OCI-LY7 (cell line): ENCODE data around the gene CCDC159.

Source experiments
- EZH2phosphoT487 ChIP-seq: fragments of 200-600 bp; sonication (generic); IDR thresholded peaks from 2 replicates; pipeline ENCODE4 v1.6.1; 2018; ENCODE audit warnings: low read depth, borderline replicate concordance, mild to moderate bottlenecking, mixed run types, antibody characterized with exemption, low read length, moderate library complexity, mixed read lengths
- TF ChIP-seq, protein P1 (sequence below): fragments of 200-600 bp; sonication (generic); conservative IDR thresholded peaks from 2 replicates; pipeline ENCODE4 v1.5.1; 2014; ENCODE audit warnings: mild to moderate bottlenecking, antibody characterized with exemption, low read length, moderate library complexity, mixed read lengths

DNA sequence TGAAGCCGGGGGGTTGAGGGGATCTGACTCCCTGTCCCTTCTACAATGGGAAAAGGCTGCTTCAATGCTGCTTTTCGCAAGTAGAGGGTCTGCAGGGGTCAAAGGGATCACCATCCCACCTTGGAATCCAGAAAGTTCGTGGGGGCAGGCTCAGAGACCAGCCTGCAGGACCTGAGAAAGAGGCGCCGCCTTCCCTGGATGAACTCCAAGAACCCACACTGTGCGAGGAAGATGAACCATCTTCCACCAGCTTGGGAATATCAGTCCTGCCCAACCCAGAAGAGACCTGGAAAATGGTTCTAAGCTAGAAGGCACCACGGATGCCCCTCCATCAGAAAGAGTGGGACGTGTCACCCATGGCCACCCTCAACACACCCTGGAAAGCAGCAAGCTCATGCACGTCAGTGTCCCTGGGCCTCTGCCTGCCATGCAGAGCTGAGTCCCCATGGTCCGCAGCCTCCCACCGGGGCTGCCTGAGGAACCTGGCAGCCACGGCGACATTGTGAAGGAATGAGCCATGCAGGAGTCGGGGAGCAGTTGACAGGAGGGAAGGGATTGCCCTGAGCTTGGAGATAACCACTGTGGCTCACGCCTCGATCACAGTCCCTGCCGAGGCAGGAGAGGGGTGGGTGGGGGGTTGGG lies 21.4 kb upstream of the CCDC159 start:
- no peak for TF ChIP-seq EZH2phosphoT487
- TF ChIP-seq, protein P1, sequence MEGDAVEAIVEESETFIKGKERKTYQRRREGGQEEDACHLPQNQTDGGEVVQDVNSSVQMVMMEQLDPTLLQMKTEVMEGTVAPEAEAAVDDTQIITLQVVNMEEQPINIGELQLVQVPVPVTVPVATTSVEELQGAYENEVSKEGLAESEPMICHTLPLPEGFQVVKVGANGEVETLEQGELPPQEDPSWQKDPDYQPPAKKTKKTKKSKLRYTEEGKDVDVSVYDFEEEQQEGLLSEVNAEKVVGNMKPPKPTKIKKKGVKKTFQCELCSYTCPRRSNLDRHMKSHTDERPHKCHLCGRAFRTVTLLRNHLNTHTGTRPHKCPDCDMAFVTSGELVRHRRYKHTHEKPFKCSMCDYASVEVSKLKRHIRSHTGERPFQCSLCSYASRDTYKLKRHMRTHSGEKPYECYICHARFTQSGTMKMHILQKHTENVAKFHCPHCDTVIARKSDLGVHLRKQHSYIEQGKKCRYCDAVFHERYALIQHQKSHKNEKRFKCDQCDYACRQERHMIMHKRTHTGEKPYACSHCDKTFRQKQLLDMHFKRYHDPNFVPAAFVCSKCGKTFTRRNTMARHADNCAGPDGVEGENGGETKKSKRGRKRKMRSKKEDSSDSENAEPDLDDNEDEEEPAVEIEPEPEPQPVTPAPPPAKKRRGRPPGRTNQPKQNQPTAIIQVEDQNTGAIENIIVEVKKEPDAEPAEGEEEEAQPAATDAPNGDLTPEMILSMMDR, result no peak
